ENCODE results near the gene PLCB3.

Gene PLCB3

GRCh38 chr11:64251753-64252002 is 348 bp downstream of the PLCB3 start:
- DNase-seq = no peak

- no peak for DNase-seq
Measured at GRCh38 chr11:64252003-64252872, 908 bp downstream of the PLCB3 start.

- DNase-seq = no peak
Measured at GRCh38 chr11:64253043-64253442, 1.7 kb downstream of the PLCB3 start.

- DNase-seq = no peak
Measured at GRCh38 chr11:64253481-64253880, 2.2 kb downstream of the PLCB3 start.

GRCh38 chr11:64254326-64254725 is 3.0 kb downstream of the PLCB3 start:
- DNase-seq = no peak

GRCh38 chr11:64255135-64256128 is 4.1 kb downstream of the PLCB3 start:
- no peak for DNase-seq

GRCh38 chr11:64256300-64256699 is 5.0 kb downstream of the PLCB3 start:
- no peak for DNase-seq

GRCh38 chr11:64258356-64258755 is 7.0 kb downstream of the PLCB3 start:
- DNase-seq = no peak

GRCh38 chr11:64258946-64259532 is 7.7 kb downstream of the PLCB3 start:
- no peak for DNase-seq

GRCh38 chr11:64259533-64260067 is 8.3 kb downstream of the PLCB3 start:
- DNase-seq = no peak

- DNase-seq = no peak
Measured at GRCh38 chr11:64260147-64260708, 8.9 kb downstream of the PLCB3 start.

GRCh38 chr11:64261556-64262080 is 10.3 kb downstream of the PLCB3 start:
- DNase-seq = no peak

GRCh38 chr11:64262271-64263002 is 11.1 kb downstream of the PLCB3 start:
- DNase-seq = no peak

- DNase-seq = no peak
Measured at GRCh38 chr11:64263021-64263946, 12.0 kb downstream of the PLCB3 start.

- DNase-seq = no peak
Measured at GRCh38 chr11:64263947-64264317, 12.6 kb downstream of the PLCB3 start.

GRCh38 chr11:64264371-64264852 is 13.1 kb downstream of the PLCB3 start:
- DNase-seq = no peak

- DNase-seq = no peak
Measured at GRCh38 chr11:64265176-64266160, 14.1 kb downstream of the PLCB3 start.

- DNase-seq = no peak
Measured at GRCh38 chr11:64266339-64266738, 15.0 kb downstream of the PLCB3 start.

GRCh38 chr11:64267207-64267945 is 16.0 kb downstream of the PLCB3 start:
- DNase-seq = no peak
